GM12878 (cell line): ENCODE measurements around the gene SYTL1. TPM values are rescaled to one million over a fixed set of nuclear protein-coding genes. Genes with fewer than 3 reads are reported as not detected.
"Not testable (repeated sequence)": the region's sequence is repeated elsewhere in the genome, so short reads cannot be mapped to it uniquely, and the experiment has no call there.

Experiments
- ATAC-seq: fragments of 200-7000 bp; cut with Tn5 transposase; 3 replicates; pipeline ENCODE4 v1.9.1; 2020; ENCODE audit warnings: mild to moderate bottlenecking, moderate library complexity
- BruUV-seq: library from RNA; stranded (reverse); fragments of 400-500 nt; replicated peaks from 2 replicates; lab custom pipeline; 2021; lab: Mats Ljungman, UMichigan
- CTCF ChIA-PET: fragments of 300-600 bp; sonication (Branson Sonifier 250); formaldehyde crosslinking; extraction: SDS; loops from one replicate; lab custom pipeline; 2021; ENCODE audit warnings: inconsistent platforms; lab: Yijun Ruan, JAX
- POLR2A ChIA-PET: fragments of 350-600 bp; formaldehyde crosslinking; extraction: SDS; loops from one replicate; lab custom pipeline; 2021; ENCODE audit warnings: inconsistent platforms; lab: Charles Lee
- RAD21 ChIA-PET: fragments of 300-600 bp; sonication (Branson Sonifier 250); formaldehyde crosslinking; loops from one replicate; lab custom pipeline; 2023; ENCODE audit warnings: antibody characterized with exemption; ENCODE audit not compliant: unreplicated experiment; lab: Charles Lee
- SMC1A ChIA-PET: fragments of 300-600 bp; sonication (Branson Sonifier 250); formaldehyde crosslinking; loops from one replicate; lab custom pipeline; 2023; ENCODE audit not compliant: unreplicated experiment, uncharacterized antibody; lab: Charles Lee
- DNase-seq: peaks from one replicate; pipeline ENCODE4 v3.0.0-alpha.2; 2011; ENCODE audit warnings: low read depth, low spot score
- FAIRE-seq: peaks from 3 replicates; lab custom pipeline; 2011; peaks lifted over from hg19 to GRCh38; lab: Jason Lieb, UNC
- H2AFZ ChIP-seq: 2 replicates; pipeline ENCODE4 v1.6.0; 2011; ENCODE audit warnings: low read depth, low read length, control low read depth; ENCODE audit not compliant: control insufficient read depth
- H3K27ac ChIP-seq: 2 replicates; pipeline ENCODE4 v1.5.1; 2011; ENCODE audit warnings: control low read depth; ENCODE audit not compliant: control insufficient read depth, insufficient read depth
- H3K27me3 ChIP-seq, 2 experiments: replicated peaks in 1 of 2; 2 replicates each; pipeline versions ENCODE4 v1.6.0 to v1.6.1; 2011; ENCODE audit warnings: low read length in 1 of 2; ENCODE audit not compliant: control insufficient read depth in 2 of 2, insufficient read depth in 2 of 2
- H3K36me3 ChIP-seq, 2 experiments: 2 replicates each; pipeline ENCODE4 v1.5.1; 2011; ENCODE audit warnings: low read length in 1 of 2; ENCODE audit not compliant: control insufficient read depth in 2 of 2, insufficient read depth in 2 of 2
- H3K4me1 ChIP-seq: 2 replicates; pipeline ENCODE4 v1.6.1; 2011; ENCODE audit warnings: mild to moderate bottlenecking, low read length, moderate library complexity, mixed read lengths; ENCODE audit not compliant: control insufficient read depth, insufficient read depth
- H3K4me2 ChIP-seq: 2 replicates; pipeline ENCODE4 v1.6.0; 2011; ENCODE audit warnings: control low read depth; ENCODE audit not compliant: control insufficient read depth, insufficient read depth
- H3K4me3 ChIP-seq: fragments of 200-600 bp; sonication (generic); 2 replicates; pipeline ENCODE4 v1.5.1; 2016
- H3K79me2 ChIP-seq: 2 replicates; pipeline ENCODE4 v1.6.0; 2011; ENCODE audit warnings: low read length; ENCODE audit not compliant: control insufficient read depth, insufficient read depth
- H3K9ac ChIP-seq: 2 replicates; pipeline ENCODE4 v1.8.0; 2011; ENCODE audit warnings: low read length, control low read depth, mixed read lengths; ENCODE audit not compliant: control insufficient read depth, insufficient read depth
- H3K9me3 ChIP-seq: replicated peaks from 3 replicates; pipeline ENCODE4 v1.5.1; 2011; ENCODE audit warnings: mild to moderate bottlenecking, low read length; ENCODE audit not compliant: control insufficient read depth, insufficient read depth
- H4K20me1 ChIP-seq: 2 replicates; pipeline ENCODE4 v1.6.0; 2011; ENCODE audit not compliant: control insufficient read depth, insufficient read depth
- HDGF ChIP-seq: fragments of 450-650 bp; IDR thresholded peaks from 2 replicates; pipeline ENCODE4 v1.6.1; 2016; ENCODE audit warnings: antibody characterized with exemption
- NBN ChIP-seq: fragments of 450-650 bp; IDR thresholded peaks from 2 replicates; pipeline ENCODE4 v1.6.1; 2016
- RAD21 ChIP-seq: IDR thresholded peaks from 2 replicates; pipeline ENCODE4 v1.6.1; 2011; ENCODE audit warnings: mild to moderate bottlenecking, low read depth, low read length, moderate library complexity; ENCODE audit not compliant: insufficient read depth
- RBBP5 ChIP-seq: fragments of 200-600 bp; sonication (generic); conservative IDR thresholded peaks from 2 replicates; pipeline ENCODE4 v1.6.1; 2016
- SMC3 ChIP-seq: IDR thresholded peaks from 2 replicates; pipeline ENCODE4 v1.6.1; 2011; ENCODE audit warnings: low read length, improper control_type of control experiment, borderline replicate concordance
- YY1 ChIP-seq: IDR thresholded peaks from 2 replicates; pipeline ENCODE4 v1.6.1; 2011; ENCODE audit warnings: low read depth, mild to moderate bottlenecking, low read length
- WGBS: methylation state at CpG from one replicate; pipeline ENCODE4 v1.1.6; 2016; ENCODE audit warnings: low lambda C conversion rate; ENCODE audit not compliant: insufficient replicate concordance, insufficient coverage; ENCODE audit errors: missing lambda C conversion rate; 5-methylcytosine and 5-hydroxymethylcytosine counted together
- in situ Hi-C: fragments of 300-500 bp; cut with MboI; formaldehyde crosslinking; loops from 9 replicates; pipeline ENCODE4 v1.14.3; 2018; ENCODE audit warnings: mixed read lengths
- intact Hi-C: fragments of 100-400 bp; cut with micrococcal nuclease; formaldehyde crosslinking; loops from one replicate; pipeline ENCODE4 v1.14.2; 2022; ENCODE audit not compliant: unreplicated experiment
- polyA plus RNA-seq, 11 experiments: library from polyadenylated mRNA; depleted of rRNA in 4 of 11; unstranded in 6 of 11; stranded (reverse) in 5 of 11; fragments of >200 nt; fragmentation: Nextera tagmentation in 4 of 11; fragmentation: Illumina TruSeq in 1 of 11; extraction: Ambion mirVana in 4 of 11; extraction: Trizol in 1 of 11; gene quantifications; 1 replicate in 1 of 11; 2 replicates in 10 of 11; pipeline versions ENCODE4 v1.2.1 to v1.2.3, GENCODE V29; 2011 to 2016; ENCODE audit warnings: inconsistent platforms in 2 of 11, missing spikeins in 2 of 11, low read depth in 1 of 11
- total RNA-seq, 4 experiments: library from RNA; depleted of rRNA in 3 of 4; stranded (reverse); fragments of >200 nt in 3 of 4; fragmentation: Illumina TruSeq in 1 of 4; extraction: Trizol in 1 of 4; gene quantifications; 2 replicates each; pipeline versions ENCODE4 v1.2.1 to v1.2.3, GENCODE V29; 2013 to 2021
- TF ChIP-seq, protein P1 (sequence below): fragments of 450-650 bp; IDR thresholded peaks from 2 replicates; pipeline ENCODE4 v1.6.1; 2017; ENCODE audit warnings: antibody characterized with exemption, mild to moderate bottlenecking, moderate library complexity
- TF ChIP-seq, protein P2 (sequence below): fragments of 450-650 bp; IDR thresholded peaks from 2 replicates; pipeline ENCODE4 v1.6.1; 2017; ENCODE audit warnings: low read depth, mild to moderate bottlenecking, moderate library complexity
- TF ChIP-seq, protein P3 (sequence below): IDR thresholded peaks from 2 replicates; pipeline ENCODE4 v1.6.1; 2011; ENCODE audit warnings: mild to moderate bottlenecking, low read depth, low read length, moderate library complexity; ENCODE audit not compliant: insufficient replicate concordance

SYTL1 gene
- total and polyA plus RNA-seq, 10 of the 15 experiments (the other 5 are each of a cell fraction or from before 2014, with no cell fraction given): 0.72 to 45.6 (median 14.8) TPM

DNA sequence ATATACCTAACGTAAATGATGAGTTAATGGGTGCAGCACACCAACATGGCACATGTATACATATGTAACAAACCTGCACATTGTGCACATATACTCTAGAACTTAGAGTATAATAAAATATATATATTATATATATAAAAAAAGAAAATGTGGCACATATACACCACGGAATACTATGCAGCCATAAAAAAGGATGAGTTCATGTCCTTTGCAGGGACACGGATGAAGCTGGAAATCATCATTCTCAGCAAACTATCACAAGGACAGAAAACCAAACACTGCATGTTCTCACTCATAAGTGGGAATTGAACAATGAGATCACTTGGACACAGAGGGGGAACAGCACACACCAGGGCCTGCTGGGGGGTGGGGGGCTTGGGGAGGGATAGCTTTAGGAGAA is 43.0 kb downstream of the SYTL1 start:
- ChIA-PET CTCF (interaction anchor here (1.0 to 9.0 kb wide), 5 partner anchors 18 to 87 kb away, joined by 3 to 242 read pairs (median 77); partner anchors contain the start of gene MAP3K6), RAD21 (interaction anchor here (0.6 to 3.5 kb wide), 2 partner anchors 83 to 343 kb away, joined by 3 to 34 read pairs; no protein-coding TSS in a partner anchor), SMC1A (interaction anchor here (2.0 kb wide), 1 partner anchor 10 kb away, joined by 5 read pairs; no protein-coding TSS in a partner anchor)
- H3K4me1 ChIP-seq, in situ Hi-C loops, H3K9ac ChIP-seq, BruUV-seq, H4K20me1 ChIP-seq, H3K27me3 ChIP-seq, H3K4me2 ChIP-seq, H3K79me2 ChIP-seq, DNase-seq, POLR2A ChIA-PET, H2AFZ ChIP-seq, FAIRE-seq, H3K9me3 ChIP-seq, H3K36me3 ChIP-seq, ATAC-seq, intact Hi-C loops, H3K27ac ChIP-seq, H3K4me3 ChIP-seq: not testable (repeated sequence)
- 35% methylated on average over 3 of the region's 3 CpGs for WGBS

DNA sequence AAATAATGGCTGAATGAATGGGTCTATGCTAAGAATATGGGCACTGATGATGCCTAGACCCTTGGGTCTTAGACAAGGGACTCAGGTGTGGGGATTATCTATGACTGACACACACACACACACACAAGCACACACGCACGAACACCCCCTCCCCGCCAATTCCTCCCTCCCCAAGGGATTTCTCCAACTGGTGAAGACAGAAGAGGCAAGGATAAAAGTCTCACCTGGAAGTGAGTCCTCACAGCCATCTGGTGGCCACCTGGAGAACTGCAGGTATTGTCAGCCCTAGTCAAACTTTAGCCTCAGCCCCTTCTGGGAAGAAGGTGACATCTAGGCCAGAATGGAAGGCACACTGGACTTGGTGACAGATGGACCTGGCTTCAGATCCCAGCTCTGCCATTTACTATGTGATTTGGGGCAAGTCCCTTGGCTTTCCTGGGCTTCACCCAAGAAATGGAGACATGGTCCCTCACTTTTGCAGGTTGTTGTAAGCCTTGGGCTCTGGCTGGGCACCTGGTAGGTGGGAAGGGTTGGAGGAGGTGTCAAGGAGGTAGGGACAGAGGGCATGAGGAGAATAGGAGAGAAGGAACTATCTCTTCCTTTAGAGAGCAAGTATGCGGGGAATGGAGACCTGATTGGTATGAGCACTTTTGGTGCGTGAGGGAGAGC is 46.6 kb downstream of the SYTL1 start:
- H3K9ac ChIP-seq: no peak overlapping the region
- no peak overlapping the region for H3K27ac ChIP-seq
- H4K20me1 ChIP-seq: no peaks in the 10 kb centered on the region
- no peak overlapping the region for H2AFZ ChIP-seq
- in situ Hi-C loops: no loop called here
- ChIA-PET CTCF (interaction anchor here (0.6 to 9.0 kb wide), 23 partner anchors 9 to 342 kb away, joined by 3 to 242 read pairs (median 5); partner anchors contain the start of gene MAP3K6), RAD21 (interaction anchor here (0.8 to 3.5 kb wide), 9 partner anchors 23 to 92 kb away, joined by 3 to 34 read pairs (median 8); partner anchors contain the start of gene MAP3K6), SMC1A (interaction anchor here (0.7 to 4.4 kb wide), 17 partner anchors 8 to 275 kb away, joined by 3 to 37 read pairs (median 4); partner anchors contain the start of gene MAP3K6), POLR2A (interaction anchor here (0.6 kb wide), 1 partner anchor 234 kb away, joined by 3 read pairs; the partner anchor contains the start of gene SLC9A1)
- no peak overlapping the region for H3K4me3 ChIP-seq
- 40% methylated on average over 5 of the region's 5 CpGs for WGBS
- no peaks in the 10 kb centered on the region for H3K36me3 ChIP-seq
- H3K79me2 ChIP-seq: no peaks in the 10 kb centered on the region
- ATAC-seq: peak; percentile 49
- BruUV-seq: no TSS peak
- no peaks in the 10 kb centered on the region for H3K9me3 ChIP-seq
- no peak for DNase-seq
- intact Hi-C loops: loop anchor here (1.0 to 2.0 kb wide), 3 partner anchors 31 to 344 kb away; no protein-coding TSS in a partner anchor
- peak; percentile 84 for FAIRE-seq
- H3K27me3 ChIP-seq: no peaks in the 10 kb centered on the region
- no peak overlapping the region for H3K4me2 ChIP-seq
- H3K4me1 ChIP-seq: peaks cover 8% of the 10 kb centered on the region
- TF ChIP-seq, protein P1, sequence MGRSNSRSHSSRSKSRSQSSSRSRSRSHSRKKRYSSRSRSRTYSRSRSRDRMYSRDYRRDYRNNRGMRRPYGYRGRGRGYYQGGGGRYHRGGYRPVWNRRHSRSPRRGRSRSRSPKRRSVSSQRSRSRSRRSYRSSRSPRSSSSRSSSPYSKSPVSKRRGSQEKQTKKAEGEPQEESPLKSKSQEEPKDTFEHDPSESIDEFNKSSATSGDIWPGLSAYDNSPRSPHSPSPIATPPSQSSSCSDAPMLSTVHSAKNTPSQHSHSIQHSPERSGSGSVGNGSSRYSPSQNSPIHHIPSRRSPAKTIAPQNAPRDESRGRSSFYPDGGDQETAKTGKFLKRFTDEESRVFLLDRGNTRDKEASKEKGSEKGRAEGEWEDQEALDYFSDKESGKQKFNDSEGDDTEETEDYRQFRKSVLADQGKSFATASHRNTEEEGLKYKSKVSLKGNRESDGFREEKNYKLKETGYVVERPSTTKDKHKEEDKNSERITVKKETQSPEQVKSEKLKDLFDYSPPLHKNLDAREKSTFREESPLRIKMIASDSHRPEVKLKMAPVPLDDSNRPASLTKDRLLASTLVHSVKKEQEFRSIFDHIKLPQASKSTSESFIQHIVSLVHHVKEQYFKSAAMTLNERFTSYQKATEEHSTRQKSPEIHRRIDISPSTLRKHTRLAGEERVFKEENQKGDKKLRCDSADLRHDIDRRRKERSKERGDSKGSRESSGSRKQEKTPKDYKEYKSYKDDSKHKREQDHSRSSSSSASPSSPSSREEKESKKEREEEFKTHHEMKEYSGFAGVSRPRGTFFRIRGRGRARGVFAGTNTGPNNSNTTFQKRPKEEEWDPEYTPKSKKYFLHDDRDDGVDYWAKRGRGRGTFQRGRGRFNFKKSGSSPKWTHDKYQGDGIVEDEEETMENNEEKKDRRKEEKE: no peak
- TF ChIP-seq, protein P2, sequence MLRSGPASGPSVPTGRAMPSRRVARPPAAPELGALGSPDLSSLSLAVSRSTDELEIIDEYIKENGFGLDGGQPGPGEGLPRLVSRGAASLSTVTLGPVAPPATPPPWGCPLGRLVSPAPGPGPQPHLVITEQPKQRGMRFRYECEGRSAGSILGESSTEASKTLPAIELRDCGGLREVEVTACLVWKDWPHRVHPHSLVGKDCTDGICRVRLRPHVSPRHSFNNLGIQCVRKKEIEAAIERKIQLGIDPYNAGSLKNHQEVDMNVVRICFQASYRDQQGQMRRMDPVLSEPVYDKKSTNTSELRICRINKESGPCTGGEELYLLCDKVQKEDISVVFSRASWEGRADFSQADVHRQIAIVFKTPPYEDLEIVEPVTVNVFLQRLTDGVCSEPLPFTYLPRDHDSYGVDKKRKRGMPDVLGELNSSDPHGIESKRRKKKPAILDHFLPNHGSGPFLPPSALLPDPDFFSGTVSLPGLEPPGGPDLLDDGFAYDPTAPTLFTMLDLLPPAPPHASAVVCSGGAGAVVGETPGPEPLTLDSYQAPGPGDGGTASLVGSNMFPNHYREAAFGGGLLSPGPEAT: 0 out of 2 replicates have a peak, but pooled peaks have one; percentile 19
- peak; percentile 38; the same call in 1 of the 2 replicates for TF ChIP-seq HDGF
- TF ChIP-seq RAD21: peak; percentile 91
- peak; percentile 98 for TF ChIP-seq SMC3
- TF ChIP-seq NBN: peak; percentile 51; the same call in 1 of the 2 replicates
- peak; percentile 40; the same call in 1 of the 2 replicates for TF ChIP-seq YY1
- no peak for TF ChIP-seq RBBP5
- TF ChIP-seq, protein P3, sequence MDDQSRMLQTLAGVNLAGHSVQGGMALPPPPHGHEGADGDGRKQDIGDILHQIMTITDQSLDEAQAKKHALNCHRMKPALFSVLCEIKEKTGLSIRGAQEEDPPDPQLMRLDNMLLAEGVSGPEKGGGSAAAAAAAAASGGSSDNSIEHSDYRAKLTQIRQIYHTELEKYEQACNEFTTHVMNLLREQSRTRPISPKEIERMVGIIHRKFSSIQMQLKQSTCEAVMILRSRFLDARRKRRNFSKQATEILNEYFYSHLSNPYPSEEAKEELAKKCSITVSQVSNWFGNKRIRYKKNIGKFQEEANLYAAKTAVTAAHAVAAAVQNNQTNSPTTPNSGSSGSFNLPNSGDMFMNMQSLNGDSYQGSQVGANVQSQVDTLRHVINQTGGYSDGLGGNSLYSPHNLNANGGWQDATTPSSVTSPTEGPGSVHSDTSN: no peak
